Left lung (tissue), 10 donors: ENCODE data around the gene FBXL15. TPM values are rescaled to one million over a fixed set of nuclear protein-coding genes. Genes with fewer than 3 reads are reported as not detected.

Experiments
- ATAC-seq: fragments of 200-7000 bp; cut with Tn5 transposase; one replicate; pipeline ENCODE4 v1.9.1; 2020; ENCODE audit warnings: moderate library complexity
- DNase-seq, 4 donors: peaks; one replicate each; pipeline ENCODE4 v3.0.0-alpha.2; 2013 to 2020
- H3K27ac ChIP-seq, 2 donors: fragments of 200-600 bp; sonication (generic) in 1 of 2; one replicate each; pipeline versions ENCODE4 v1.5.0 to v1.8.0; 2020 to 2021
- H3K27me3 ChIP-seq, 2 donors: fragments of 200-600 bp; sonication (generic) in 1 of 2; one replicate each; pipeline versions ENCODE4 v1.5.0 to v1.8.0; 2020 to 2021
- H3K36me3 ChIP-seq, 2 donors: fragments of 200-600 bp; sonication (generic) in 1 of 2; one replicate each; pipeline versions ENCODE4 v1.5.0 to v1.8.0; 2020 to 2021
- H3K4me1 ChIP-seq, 2 donors: fragments of 200-600 bp; one replicate each; pipeline ENCODE4 v1.8.0; 2021
- H3K4me3 ChIP-seq, 2 donors: fragments of 200-600 bp; sonication (generic) in 1 of 2; one replicate each; pipeline versions ENCODE4 v1.5.0 to v1.8.0; 2020 to 2021; ENCODE audit warnings: mild to moderate bottlenecking in 1 of 2
- H3K9me3 ChIP-seq, 2 donors: fragments of 200-600 bp; sonication (generic) in 1 of 2; one replicate each; pipeline versions ENCODE4 v1.5.0 to v1.8.0; 2020 to 2021
- CTCF ChIP-seq, 2 donors: fragments of 200-600 bp; sonication (generic) in 1 of 2; IDR thresholded peaks; one replicate each; pipeline versions ENCODE4 v1.5.0 to v1.8.0; 2021; ENCODE audit warnings: antibody characterized with exemption in 2 of 2
- intact Hi-C, 2 donors: fragments of 100-400 bp; cut with DNase I; formaldehyde crosslinking; loops; one replicate each; pipeline versions ENCODE4 v1.11.2 to v1.14.2; 2022
- polyA plus RNA-seq, 6 donors: library from polyadenylated mRNA; unstranded; fragments of 120-200 nt; gene quantifications; one replicate each; pipeline ENCODE4 v1.2.1, GENCODE V29; 2013; ENCODE audit not compliant: insufficient read length in 6 of 6
- total RNA-seq, 2 donors: library from RNA; stranded (reverse); fragmentation: NEBNext Ultra II Directional; extraction: Animal tissue kit (Norgen Biotek cat#: 25700); gene quantifications; one replicate each; pipeline ENCODE4 v1.2.1, GENCODE V29; 2021
- donor health status: DM: no; HTN: yes; CAD: no.
- donor health status: DM: no; HTN: no; CAD: no.

Gene FBXL15
- total and polyA plus RNA-seq, 8 donors, result 5.7 to 18.7 (median 7.4) TPM

GRCh38 chr10:102462512-102463054 lies 41.9 kb downstream of the FBXL15 start:
- Histone ChIP-seq H3K36me3 (no peaks in the 10 kb centered on the region), H3K4me1 (peaks cover 0 to 36% of the 10 kb centered on the region in 2 donors), H3K27me3 (no peaks in the 10 kb centered on the region), H3K4me3 (peak overlapping the region in 1 of 2 donors; percentile 55), H3K9me3 (no peaks in the 10 kb centered on the region), H3K27ac (peak overlapping the region in 1 of 2 donors; percentile 7)
- no peak for DNase-seq
- intact Hi-C loops, result no loop called here
- TF ChIP-seq CTCF (IDR thresholded peaks at IDR 0.05), result no peak
- no peak for ATAC-seq

DNA sequence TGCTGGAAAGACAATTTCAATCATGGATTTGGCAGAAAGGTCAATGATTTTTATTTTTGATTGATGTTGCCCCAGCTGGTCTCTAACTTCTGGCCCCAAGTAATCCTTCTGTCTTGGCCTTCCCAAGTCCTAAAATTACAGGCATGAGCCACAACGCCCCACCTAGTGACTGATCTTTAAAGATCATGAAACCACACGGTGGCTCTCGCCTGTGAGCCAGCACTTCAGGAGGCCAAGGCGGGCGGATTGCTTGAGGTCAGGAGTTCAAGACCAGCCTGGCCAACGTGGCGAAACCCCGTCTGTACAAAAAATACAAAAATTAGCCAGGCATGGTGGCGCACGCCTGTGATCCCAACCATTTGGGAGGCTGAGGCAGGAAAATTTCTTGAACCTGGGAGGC lies 43.3 kb downstream of the FBXL15 start:
- H3K27me3 ChIP-seq, result no peaks in the 10 kb centered on the region
- H3K4me1 ChIP-seq, result peaks cover 4 to 50% of the 10 kb centered on the region in 2 donors
- H3K27ac ChIP-seq, result no peak overlapping the region
- H3K9me3 ChIP-seq, result no peaks in the 10 kb centered on the region
- peaks cover 0 to 4% of the 10 kb centered on the region in 2 donors for H3K36me3 ChIP-seq
- DNase-seq (no peak), ATAC-seq (no peak)
- H3K4me3 ChIP-seq, result no peak overlapping the region
- no peak for TF ChIP-seq CTCF (IDR thresholded peaks at IDR 0.05)
- intact Hi-C loops, result no loop called here

GRCh38 chr10:102465466-102465865 lies 44.8 kb downstream of the FBXL15 start:
- H3K4me1 ChIP-seq, result peaks cover 6 to 63% of the 10 kb centered on the region in 2 donors
- peaks cover 0 to 11% of the 10 kb centered on the region in 2 donors for H3K36me3 ChIP-seq
- no peak overlapping the region for H3K27ac ChIP-seq
- DNase-seq (no peak), ATAC-seq (no peak)
- intact Hi-C loops, result no loop called here
- no peaks in the 10 kb centered on the region for H3K9me3 ChIP-seq
- no peaks in the 10 kb centered on the region for H3K27me3 ChIP-seq
- TF ChIP-seq CTCF (IDR thresholded peaks at IDR 0.05), result no peak
- no peak overlapping the region for H3K4me3 ChIP-seq

DNA sequence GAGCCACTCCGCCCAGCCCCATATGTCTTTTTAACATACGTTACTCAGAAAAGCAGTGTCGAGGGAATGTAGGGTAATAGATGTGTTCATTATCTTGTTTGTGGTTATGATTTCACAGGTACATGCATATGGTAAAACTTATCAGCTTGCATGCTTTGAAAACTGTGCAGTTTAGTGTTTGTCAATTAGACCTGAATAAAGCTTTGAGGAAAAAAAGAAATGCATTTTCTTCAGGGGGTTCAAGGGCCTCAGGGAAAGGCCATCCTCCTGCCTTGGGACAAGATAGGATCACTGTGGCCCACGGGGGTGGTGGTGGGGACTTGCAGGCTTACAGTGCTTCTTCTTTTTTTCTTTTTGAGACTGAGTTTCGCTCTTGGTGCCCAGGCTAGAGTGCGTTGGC lies 46.7 kb downstream of the FBXL15 start:
- peak overlapping the region in 1 of 2 donors; percentile 86 for H3K27ac ChIP-seq
- no peak for TF ChIP-seq CTCF (IDR thresholded peaks at IDR 0.05)
- no peaks in the 10 kb centered on the region for H3K27me3 ChIP-seq
- DNase-seq (peak in 1 of 4 donors; percentile 45), ATAC-seq (no peak)
- no peaks in the 10 kb centered on the region for H3K9me3 ChIP-seq
- peaks cover 0 to 28% of the 10 kb centered on the region in 2 donors for H3K36me3 ChIP-seq
- H3K4me1 ChIP-seq, result peaks cover 6 to 48% of the 10 kb centered on the region in 2 donors
- intact Hi-C loops, result no loop called here
- H3K4me3 ChIP-seq, result no peak overlapping the region

DNA sequence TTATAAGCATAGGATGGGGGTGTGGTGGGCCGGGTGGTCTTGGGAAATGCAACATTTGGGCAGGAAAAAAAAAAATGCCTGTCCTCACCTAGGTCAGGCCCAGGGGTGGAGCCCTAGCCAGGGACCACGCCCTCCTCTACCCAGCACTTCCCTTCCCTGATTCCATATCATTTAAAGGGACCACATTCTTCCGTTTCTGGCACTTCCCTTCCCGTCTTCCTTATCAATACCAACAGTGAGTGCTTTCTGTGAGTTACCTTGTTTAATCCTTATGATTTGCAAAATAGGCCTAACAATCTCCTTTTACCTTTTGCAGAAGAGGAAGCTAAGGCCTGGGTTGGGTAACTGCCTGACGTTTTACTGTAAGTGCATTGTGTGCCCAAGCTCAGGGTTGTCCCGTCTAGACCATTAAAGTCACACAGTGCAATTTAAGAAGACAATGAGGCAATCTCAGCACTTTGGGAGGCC lies 47.4 kb downstream of the FBXL15 start:
- H3K4me3 ChIP-seq, result no peak overlapping the region
- H3K4me1 ChIP-seq, result peaks cover 6 to 41% of the 10 kb centered on the region in 2 donors
- intact Hi-C loops, result no loop called here
- H3K27ac ChIP-seq, result peak overlapping the region in 1 of 2 donors; percentile 86
- ATAC-seq (peak; percentile 30), DNase-seq (peak in 1 of 4 donors; percentile 80)
- H3K36me3 ChIP-seq, result peaks cover 0 to 35% of the 10 kb centered on the region in 2 donors
- TF ChIP-seq CTCF (IDR thresholded peaks at IDR 0.05), result no peak
- no peaks in the 10 kb centered on the region for H3K9me3 ChIP-seq
- no peaks in the 10 kb centered on the region for H3K27me3 ChIP-seq
